T-helper 22 cell (primary cell): ENCODE data around the gene UBXN4.
A peak's percentile ranks its signal among the peaks of the same experiment; 100 is the strongest.
"Not testable (repeated sequence)": the region's sequence is repeated elsewhere in the genome, so short reads cannot be mapped to it uniquely, and the experiment has no call there.

ENCODE experiments used
- DNase-seq: peaks from one replicate; pipeline ENCODE4 v3.0.0-alpha.2; 2020; ENCODE audit warnings: low read depth

Gene UBXN4, protein sequence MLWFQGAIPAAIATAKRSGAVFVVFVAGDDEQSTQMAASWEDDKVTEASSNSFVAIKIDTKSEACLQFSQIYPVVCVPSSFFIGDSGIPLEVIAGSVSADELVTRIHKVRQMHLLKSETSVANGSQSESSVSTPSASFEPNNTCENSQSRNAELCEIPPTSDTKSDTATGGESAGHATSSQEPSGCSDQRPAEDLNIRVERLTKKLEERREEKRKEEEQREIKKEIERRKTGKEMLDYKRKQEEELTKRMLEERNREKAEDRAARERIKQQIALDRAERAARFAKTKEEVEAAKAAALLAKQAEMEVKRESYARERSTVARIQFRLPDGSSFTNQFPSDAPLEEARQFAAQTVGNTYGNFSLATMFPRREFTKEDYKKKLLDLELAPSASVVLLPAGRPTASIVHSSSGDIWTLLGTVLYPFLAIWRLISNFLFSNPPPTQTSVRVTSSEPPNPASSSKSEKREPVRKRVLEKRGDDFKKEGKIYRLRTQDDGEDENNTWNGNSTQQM

DNA sequence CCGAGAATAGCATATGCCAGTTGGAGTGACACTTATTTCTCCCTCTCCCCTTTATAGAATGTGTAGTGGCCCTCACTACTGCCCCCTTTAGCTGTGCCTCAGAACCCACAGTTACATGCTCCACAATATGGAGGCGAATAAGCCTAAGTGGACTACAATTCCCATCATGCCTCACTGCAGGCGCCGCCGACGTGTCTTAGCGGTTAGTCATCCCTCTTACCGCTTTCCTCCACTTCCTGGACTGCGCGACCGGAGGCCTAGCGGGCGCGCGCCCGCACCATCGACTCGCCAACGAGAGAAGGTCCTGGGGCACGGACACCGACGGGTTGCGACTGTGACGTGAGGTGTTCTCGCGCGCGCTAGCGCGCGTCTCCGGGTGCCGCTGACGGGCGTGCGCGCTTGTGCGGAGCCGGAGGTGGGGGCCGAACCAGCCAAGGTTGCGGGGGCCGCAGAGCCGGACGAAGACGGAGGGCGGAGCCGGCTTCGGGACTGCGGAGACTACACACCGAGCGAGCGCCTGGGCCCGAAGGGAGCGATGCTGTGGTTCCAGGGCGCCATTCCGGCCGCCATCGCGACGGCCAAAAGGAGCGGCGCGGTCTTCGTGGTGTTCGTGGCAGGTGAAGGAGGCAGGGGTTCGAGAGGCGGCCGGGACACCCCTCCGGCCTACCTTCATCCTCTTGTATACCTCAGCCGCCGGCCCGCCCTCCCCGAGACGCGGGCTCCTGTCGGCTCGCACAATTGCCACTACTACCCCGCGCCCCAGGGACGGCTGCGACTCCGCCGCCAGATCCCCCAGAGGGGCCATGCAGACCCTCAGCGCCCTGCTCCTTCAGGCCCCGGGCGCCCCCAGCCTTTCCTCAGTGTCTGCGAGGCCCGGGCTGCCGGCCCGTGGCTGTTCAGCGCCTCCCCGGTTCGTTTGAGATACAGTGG, at the start of gene UBXN4:
Gene UBXN4, plus strand, starts transcription at position 461 of the 930 bp plus-strand sequence. Its CDS starts 75 bp downstream, at position 536.
- DNase-seq: peak; percentile 93

DNA sequence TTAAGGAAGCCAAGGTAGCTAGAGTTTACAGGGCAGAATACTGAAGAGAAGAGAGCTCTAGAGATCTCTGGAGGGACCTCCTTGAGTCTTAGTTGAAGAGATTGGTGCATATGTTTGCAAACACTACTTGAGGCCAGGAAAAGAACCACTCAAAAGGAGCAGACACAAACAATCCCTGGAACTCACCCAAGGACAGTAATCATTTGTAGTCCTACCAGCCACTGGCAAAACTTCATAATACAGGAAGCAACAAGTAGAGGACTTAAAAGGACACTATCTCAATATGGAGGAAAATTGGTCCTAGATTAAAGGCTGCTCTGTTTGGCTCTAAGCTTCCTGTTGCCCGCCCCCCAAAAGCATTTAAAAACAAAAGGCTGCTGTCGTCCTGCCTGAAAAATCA, 46.9 kb upstream of the UBXN4 start:
- DNase-seq: no peak

DNA sequence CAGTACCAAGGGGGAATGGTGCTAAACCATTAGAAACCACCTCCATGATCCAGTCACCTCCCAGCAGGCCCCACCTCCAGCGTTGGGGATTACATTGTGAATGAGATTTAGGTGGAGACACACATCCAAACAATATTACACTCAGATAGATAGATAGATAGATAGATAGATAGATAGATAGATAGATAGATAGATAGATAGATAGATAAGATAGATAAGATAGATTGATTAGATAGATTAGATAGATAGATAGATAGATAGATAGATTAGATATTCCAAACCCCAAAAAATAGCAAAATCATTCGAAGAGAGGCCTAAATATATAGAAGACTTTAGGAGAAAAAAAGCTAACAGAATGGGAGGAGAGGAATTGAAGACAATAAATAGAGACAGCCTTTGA, 42.8 kb upstream of the UBXN4 start:
- no peak for DNase-seq

DNA sequence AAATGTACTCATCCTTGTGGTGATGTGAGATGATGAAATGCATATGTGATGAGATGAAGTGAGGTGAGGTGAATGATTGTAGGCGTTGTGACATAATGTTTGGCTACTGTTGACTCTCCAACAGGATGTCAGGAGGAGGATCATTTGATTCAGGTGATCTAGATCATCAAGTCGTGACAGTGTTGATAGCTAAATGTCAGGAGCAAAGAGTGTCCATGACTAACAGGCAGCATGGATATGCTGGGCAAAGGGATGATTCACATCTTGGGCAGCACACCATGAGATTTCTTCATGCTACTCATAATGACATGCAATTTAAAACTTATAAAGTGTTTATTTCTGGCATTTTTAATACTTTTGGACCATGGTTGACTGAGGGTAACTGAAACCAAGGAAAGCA, 40.2 kb upstream of the UBXN4 start:
- DNase-seq: no peak

DNA sequence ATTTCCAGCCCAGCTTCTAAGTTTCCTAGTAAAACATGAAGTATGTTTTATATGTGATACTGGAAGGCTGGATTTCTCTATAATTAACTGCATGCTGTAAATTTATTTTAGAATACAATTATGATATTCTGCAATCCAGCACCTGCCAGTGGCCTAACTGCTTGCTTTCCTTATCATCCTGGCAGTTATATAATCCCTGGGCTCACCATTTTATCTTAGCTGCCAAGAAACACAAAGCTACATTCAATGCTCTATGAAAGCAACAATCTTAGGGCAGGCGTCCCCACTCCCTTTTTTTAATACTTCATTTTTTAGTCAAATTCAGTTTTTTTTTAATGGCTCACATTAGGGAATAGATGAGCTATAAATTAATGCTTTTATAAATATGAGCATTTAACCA, 38.4 kb upstream of the UBXN4 start:
- DNase-seq: no peak

DNA sequence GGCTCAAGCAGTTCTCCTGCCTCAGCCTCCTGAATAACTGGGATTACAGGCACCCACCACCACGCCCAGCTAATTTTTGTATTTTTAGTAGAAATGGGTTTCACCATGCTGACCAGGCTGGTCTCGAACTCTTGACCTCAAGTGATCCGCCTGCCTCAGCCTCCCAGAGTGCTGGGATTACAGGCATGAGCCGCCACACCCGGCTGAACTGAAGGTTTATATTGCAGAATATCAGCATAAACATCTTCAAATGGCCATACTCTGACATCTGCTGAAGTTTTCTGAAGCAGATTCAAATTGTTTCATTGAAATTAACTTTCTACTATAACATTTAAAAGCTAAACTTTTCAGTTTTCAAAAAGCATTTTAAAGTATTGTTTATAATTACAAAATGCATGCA, 37.6 kb upstream of the UBXN4 start:
- not testable (repeated sequence) for DNase-seq

DNA sequence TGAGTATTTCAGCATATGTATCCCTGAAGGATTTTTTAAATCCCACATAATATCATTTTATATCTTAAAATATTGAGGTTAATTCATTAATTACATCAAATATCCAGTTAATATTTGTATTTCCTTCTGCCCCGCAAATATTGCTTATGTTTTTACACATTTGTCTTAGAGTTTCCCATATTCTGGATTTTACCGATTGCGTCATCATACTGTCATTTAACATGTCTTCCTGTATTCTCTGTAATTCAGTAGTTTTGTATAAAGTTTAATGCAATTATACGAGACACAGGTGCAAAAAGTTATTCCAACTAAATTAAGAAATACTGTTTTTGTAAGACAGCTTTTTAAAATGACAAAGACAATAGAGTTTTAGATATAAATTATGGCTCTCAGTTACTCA, 33.5 kb upstream of the UBXN4 start:
- no peak for DNase-seq

DNA sequence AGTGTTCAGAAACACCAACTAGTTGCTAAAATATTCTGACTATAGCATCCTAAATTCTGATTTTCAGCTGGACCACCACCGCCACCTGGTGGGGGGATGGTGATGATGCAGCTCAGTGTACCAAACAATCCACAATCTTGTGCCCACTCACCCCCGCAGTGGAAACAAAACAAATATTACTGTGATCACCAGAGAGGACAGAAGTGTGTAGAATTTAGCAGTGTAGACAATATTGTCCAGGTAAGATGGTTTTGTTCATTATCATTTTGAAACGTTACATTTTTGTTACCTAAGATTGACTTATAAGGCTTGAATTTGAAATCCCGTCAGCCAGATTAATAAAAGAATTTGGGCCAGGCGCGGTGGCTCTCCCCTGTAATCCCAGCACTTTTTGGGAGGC, 31.7 kb upstream of the UBXN4 start:
- DNase-seq: peak; percentile 8

DNA sequence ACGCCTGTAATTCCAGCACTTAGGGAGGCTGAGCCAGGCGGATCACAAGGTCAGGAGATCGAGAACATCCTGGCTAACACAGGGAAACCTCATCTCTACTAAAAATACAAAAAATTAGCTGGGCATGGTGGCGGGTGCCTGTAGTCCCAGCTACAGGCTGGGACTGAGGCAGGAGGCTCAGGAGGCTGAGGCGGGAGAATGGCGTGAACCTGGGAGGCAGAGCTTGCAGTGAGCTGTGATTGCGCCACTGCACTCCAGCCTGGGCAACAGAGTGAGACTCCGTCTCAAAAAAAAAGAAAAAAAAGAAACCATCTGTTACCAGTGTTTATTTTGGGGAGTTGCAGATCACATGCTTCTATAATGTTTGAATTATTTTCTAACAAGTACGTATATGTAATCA, 26.6 kb upstream of the UBXN4 start:
- not testable (repeated sequence) for DNase-seq

DNA sequence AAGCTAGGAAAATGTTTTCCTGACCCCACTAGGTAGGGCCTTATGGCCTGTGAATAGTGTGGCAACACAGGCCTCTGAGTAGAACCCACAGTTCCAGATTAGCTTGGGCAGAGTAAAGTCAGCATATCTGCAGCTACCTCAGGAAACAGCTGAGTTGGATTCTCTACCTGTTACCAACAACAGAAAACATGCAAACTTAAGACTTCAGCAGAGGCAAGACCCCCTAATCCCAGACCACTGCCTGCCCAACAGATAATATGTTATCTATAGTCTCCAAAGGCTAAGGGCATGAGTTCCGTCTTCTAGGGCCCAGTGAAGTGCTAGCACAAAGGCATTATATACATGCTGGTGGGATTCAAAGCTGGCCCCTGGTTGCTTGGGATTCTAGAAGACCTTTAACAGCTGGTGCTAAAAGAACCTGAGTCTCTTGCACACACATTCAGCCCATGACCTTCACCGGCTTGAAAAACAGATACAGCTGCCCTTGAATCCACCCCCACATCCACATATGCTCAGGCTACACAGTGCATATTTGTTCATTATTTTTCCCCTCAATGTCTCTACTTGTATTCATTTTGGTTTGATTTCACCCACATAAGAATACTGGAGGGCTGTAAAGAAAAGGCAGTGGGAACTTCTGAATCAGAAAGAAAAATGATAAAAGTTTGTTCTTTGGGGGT, 13.5 kb upstream of the UBXN4 start:
- DNase-seq: no peak

DNA sequence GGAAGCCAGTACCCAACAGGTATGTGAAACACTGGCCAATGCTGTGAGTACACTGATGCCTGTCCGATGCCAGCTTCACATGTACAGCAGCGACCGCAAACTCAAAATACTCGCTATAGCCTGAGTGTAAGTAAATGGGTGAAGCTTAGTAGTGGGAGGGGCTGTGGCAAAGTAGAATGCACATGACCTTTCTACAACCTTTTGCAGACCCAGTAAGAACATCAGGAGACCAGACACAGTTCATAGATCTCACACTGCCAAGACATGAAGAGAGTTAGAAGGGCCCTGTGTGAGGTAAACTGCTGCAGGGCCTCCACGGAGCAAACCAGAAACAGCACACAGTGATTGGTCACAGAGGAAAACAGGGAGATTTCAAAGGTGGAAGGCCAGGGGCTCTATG, 9.1 kb upstream of the UBXN4 start:
- DNase-seq: no peak

DNA sequence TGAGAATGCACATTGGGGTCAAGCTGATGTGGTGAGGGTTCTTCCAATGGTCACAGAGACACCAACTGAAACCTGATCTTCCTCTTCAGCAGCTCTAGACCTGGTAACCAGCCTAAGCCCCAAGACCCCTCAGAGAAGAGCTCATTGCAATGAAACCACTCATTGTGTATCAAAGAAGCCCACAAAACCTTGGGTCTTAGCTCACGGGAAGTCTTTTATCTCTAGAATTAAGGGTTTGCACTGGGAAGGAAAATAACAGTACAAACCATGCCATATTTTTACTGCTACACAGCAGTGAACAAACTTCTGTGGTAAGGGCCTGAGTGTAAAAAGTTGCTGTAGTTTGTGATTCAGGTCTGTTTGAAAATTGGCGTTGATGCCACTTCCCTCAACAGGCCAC, 8.6 kb upstream of the UBXN4 start:
- DNase-seq: no peak

DNA sequence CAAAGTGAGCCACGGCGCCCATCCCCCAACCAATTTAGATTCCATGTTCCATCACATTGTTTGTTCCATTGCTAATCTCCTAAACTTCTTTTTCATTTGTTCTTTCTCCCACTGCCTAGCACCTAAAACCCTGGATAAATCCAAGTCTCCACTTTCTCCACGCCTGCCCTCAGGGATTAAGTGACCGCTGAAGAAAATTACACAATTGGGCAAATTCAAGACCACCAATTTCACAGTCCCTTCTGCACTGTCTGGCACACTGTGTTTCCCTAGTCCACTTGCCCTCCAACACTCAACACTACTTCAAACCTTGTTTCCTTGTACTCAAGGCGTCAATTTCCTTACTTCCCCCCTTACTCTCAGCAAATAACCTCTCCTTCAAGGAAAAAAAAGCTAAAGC, 5.1 kb upstream of the UBXN4 start:
- no peak for DNase-seq

DNA sequence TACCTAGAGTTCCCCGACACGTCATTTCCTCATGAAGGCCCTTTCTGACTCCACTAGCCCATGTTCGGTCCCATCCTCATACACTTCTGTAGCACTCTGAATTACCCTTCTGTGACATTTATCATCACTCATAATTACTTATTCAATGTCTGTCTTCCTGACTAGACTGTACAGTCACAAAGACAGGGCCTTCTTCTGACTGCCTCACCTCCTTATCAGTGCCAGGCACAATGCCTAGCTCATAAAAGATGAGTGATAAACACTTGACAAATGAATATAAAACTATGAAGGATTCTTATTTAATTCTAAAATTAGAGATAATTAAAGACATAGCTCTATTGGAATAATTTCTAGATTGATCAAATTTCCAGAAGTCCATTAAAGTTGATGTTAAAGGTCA, 1.4 kb upstream of the UBXN4 start:
- DNase-seq: no peak

DNA sequence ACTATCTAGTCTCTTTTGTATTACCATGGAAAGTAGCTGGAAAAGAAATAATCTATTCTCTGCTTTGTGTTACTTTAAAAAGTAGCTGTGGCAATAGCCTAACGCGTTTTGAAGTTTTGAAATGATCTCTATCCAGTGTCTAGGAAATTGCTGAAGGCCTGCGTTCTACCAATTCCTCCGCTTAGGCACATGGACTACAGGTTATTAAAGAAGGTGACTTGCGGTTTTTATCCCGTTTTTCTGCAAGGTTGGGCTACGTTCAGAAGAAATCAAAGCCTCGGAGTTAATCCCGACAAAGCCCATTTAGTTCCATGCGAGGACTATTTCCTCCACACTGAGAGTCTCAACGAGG, 636 bp upstream of the UBXN4 start:
- no peak for DNase-seq

DNA sequence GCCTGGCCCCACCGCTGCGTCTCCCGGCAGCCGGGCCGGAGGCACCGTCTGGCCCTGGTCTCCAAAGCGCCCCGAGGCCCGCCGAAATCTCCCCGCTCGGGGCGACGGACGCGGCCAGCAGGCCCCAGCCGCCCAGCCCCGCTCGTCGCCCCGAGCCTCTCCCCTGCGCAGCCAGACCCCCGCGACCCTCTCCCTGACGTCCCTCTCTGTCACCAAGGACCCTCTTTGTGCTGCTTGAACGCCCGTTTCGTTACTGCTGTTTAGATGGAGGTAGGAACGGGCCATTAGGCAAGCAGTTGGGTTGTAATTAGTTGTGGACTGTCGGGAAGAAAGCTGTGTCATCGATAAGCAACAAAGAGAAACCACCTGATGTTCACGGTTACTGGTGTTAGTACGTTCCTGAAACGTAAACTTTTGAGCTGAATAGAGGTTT, 686 bp downstream of the UBXN4 start:
- no peak for DNase-seq

DNA sequence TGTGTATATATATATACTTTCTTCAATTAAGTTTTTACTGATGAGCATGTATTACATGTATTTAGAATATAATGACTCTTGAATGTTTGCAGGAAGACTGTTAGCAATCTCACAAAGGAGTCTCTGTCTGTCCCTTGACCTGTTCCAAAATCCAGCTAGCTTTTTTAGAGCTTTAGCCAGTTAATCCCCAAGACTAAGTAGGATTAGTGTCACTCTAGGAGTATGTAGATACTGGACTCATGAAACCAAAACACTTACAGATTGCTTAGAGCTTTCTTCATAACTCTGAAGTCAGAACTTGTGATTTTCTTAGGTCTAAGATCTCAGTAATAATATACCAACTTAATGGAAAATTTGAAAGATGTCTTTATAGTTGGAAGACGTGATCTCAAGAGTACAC, 2.2 kb downstream of the UBXN4 start:
- no peak for DNase-seq

DNA sequence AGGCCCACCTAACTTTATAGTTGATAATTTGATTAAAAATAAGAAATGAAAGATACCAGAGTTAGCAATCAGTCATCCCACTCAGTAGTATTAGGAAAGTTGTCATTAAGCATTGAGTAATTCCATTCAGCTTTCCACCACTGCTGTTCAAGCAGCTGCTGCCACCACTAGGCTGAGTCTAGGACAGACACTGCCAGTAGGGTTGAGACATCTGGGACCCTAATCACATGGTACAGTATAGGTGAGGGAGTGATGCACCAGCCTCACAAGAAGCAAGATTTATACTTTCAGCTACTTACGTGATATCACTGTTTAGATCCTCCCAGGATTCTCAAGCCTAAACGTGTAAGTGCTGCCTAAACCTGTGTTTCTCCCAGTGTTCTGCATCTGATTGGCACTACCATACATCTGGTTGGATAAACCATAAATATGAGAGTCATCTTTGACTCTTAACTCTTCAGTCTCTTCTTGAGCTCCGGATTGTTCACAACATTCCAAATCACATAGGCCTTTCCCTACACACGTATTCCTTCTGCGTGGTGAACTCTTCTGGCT, 3.2 kb downstream of the UBXN4 start:
- no peak for DNase-seq

DNA sequence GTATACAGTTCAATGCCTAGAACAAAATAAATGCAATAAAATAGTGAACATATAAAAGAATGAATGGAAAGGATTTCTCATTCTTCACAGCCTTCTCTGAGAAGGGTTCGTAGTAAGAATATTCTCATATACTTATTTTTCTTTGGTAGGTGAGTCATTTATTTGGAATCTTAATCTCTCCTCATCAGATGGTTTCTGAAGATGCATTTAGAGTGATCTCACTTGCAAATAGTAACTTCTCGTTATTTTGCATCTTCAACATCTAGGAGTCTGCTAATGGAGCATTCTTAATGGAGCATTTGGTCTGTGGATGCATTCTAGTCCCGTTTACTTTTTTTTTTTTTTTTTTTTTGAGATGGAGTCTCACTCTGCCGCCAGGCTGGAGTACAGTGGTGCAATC, 3.9 kb downstream of the UBXN4 start:
- DNase-seq: no peak

DNA sequence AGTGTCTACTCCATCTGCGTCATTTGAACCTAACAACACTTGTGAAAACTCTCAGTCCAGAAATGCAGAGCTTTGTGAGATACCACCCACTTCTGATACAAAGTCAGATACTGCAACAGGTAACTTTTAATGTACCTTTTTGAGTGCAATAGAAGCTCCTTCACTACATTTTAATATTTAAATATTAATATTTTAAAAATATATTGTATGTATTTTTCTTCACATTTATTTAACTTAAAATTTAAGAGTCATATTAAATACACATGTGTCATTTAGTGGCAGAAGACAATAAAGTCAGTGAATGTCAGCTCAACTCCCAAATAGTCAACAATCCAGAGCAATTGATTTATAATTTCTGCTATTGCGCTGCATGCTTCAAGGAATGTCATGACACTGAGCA, 13.9 kb downstream of the UBXN4 start:
- no peak for DNase-seq

DNA sequence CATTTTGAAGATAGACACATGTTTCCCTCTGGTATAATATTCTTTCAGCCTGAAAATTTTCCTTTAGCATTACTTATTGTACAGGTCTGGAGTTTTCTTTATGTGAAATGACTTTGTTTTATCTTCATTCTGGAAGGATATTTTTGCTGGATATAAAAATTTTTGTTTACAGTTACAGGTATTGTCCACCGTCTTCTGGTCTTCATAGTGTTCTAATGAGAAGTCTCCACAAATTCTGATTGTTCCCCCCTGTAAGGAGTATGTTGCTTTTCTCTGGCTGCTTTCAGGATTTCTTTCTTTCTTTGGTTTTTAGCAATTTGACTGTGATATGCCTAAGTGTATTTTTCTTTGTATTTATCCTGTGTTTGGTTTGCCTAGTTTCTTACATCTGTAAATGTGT, 15.0 kb downstream of the UBXN4 start:
- DNase-seq: no peak

DNA sequence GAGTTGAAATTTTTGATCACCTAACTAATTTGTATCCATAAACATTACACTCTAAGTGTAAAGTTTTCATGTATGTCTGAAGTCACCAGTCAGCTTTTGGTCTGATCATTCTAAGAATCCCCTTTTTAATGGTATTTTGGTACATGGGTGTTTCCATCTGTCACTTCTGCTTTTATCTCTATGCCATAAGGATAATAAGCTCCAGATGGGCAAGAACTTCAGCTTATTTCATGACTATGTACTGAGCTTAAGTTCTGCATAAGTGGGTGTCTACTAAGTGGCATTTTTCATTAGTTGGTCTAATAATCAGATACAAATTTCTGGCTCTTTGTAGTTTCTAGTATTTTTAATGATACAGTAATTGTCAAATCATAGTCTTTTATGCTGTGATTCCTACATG, 20.4 kb downstream of the UBXN4 start:
- no peak for DNase-seq
